Liver (tissue), 9 donors: ENCODE data around the gene CYSLTR2. TPM values are rescaled to one million over a fixed set of nuclear protein-coding genes. Genes with fewer than 3 reads are reported as not detected.

Source experiments
- DNase-seq: peaks from one replicate; pipeline ENCODE4 v3.0.0-alpha.2; 2017; ENCODE audit warnings: low spot score
- H3K27ac ChIP-seq, 2 donors: one replicate each; pipeline ENCODE4 v1.7.0; 2013; ENCODE audit warnings: inconsistent platforms in 2 of 2, low read length in 2 of 2, control low read depth in 1 of 2, low read depth in 1 of 2, mild to moderate bottlenecking in 1 of 2
- H3K27me3 ChIP-seq, 4 donors: one replicate each; pipeline versions ENCODE4 v1.6.1 to v1.7.0; 2013; ENCODE audit warnings: low read length in 3 of 4, inconsistent platforms in 1 of 4, mild to moderate bottlenecking in 1 of 4, moderate library complexity in 1 of 4; ENCODE audit not compliant: control insufficient read depth in 4 of 4, insufficient read depth in 4 of 4
- H3K36me3 ChIP-seq, 4 donors: one replicate each; pipeline versions ENCODE4 v1.6.1 to v1.7.0; 2013; ENCODE audit warnings: low read length in 3 of 4, mild to moderate bottlenecking in 3 of 4, low read depth in 1 of 4, moderate library complexity in 1 of 4; ENCODE audit not compliant: control insufficient read depth in 4 of 4, insufficient read depth in 3 of 4
- H3K4me1 ChIP-seq, 4 donors: one replicate each; pipeline versions ENCODE4 v1.6.1 to v1.7.0; 2013; ENCODE audit warnings: low read length in 3 of 4, mild to moderate bottlenecking in 3 of 4, moderate library complexity in 1 of 4; ENCODE audit not compliant: control insufficient read depth in 4 of 4, insufficient read depth in 4 of 4
- H3K4me3 ChIP-seq, 3 donors: one replicate each; pipeline versions ENCODE4 v1.6.1 to v1.7.0; 2013; ENCODE audit warnings: low read length in 3 of 3, control low read depth in 1 of 3, low read depth in 1 of 3, mild to moderate bottlenecking in 1 of 3
- H3K9ac ChIP-seq, 2 donors: one replicate each; pipeline ENCODE4 v1.7.0; 2013; ENCODE audit warnings: low read length in 2 of 2, mild to moderate bottlenecking in 2 of 2, moderate library complexity in 2 of 2, control low read depth in 1 of 2, low read depth in 1 of 2
- H3K9me3 ChIP-seq, 4 donors: one replicate each; pipeline versions ENCODE4 v1.6.1 to v1.7.0; 2013; ENCODE audit warnings: low read length in 3 of 4; ENCODE audit not compliant: control insufficient read depth in 4 of 4
- ATF3 ChIP-seq: IDR thresholded peaks from 2 replicates; pipeline ENCODE4 v1.6.1; 2016; ENCODE audit warnings: antibody characterized with exemption
- EGR1 ChIP-seq, 2 donors: IDR thresholded peaks; 2 replicates each; pipeline ENCODE4 v1.6.1; 2016 to 2018; ENCODE audit warnings: antibody characterized with exemption in 2 of 2, low read depth in 2 of 2
- FOXA1 ChIP-seq: IDR thresholded peaks from 2 replicates; pipeline ENCODE4 v1.6.1; 2016; ENCODE audit warnings: antibody characterized with exemption
- FOXA2 ChIP-seq: IDR thresholded peaks from 2 replicates; pipeline ENCODE4 v1.6.1; 2016; ENCODE audit warnings: antibody characterized with exemption
- HNF4A ChIP-seq, 2 donors: conservative IDR thresholded peaks; 2 replicates each; pipeline ENCODE4 v1.6.1; 2016; ENCODE audit warnings: antibody characterized with exemption in 2 of 2, mild to moderate bottlenecking in 2 of 2
- HNF4G ChIP-seq: IDR thresholded peaks from 2 replicates; pipeline ENCODE4 v1.6.1; 2016; ENCODE audit warnings: antibody characterized with exemption
- JUND ChIP-seq, 2 donors: IDR thresholded peaks; 2 replicates each; pipeline ENCODE4 v1.6.1; 2016; ENCODE audit warnings: antibody characterized with exemption in 2 of 2
- NR2F2 ChIP-seq: IDR thresholded peaks from 2 replicates; pipeline ENCODE4 v1.6.1; 2016; ENCODE audit warnings: antibody characterized with exemption
- RAD21 ChIP-seq, 2 donors: IDR thresholded peaks; 2 replicates each; pipeline ENCODE4 v1.6.1; 2016; ENCODE audit warnings: antibody characterized with exemption in 2 of 2, mild to moderate bottlenecking in 2 of 2
- RXRA ChIP-seq, 2 donors: IDR thresholded peaks; 2 replicates each; pipeline ENCODE4 v1.6.1; 2017 to 2018; ENCODE audit warnings: antibody characterized with exemption in 2 of 2, mild to moderate bottlenecking in 1 of 2
- SP1 ChIP-seq: IDR thresholded peaks from 2 replicates; pipeline ENCODE4 v1.6.1; 2018; ENCODE audit warnings: antibody characterized with exemption, mild to moderate bottlenecking
- TAF1 ChIP-seq: conservative IDR thresholded peaks from 2 replicates; pipeline ENCODE4 v1.6.1; 2016; ENCODE audit warnings: antibody characterized with exemption, mild to moderate bottlenecking
- YY1 ChIP-seq: IDR thresholded peaks from 2 replicates; pipeline ENCODE4 v1.6.1; 2016; ENCODE audit warnings: antibody characterized with exemption, mild to moderate bottlenecking
- ZBTB33 ChIP-seq: IDR thresholded peaks from 2 replicates; pipeline ENCODE4 v1.6.1; 2016; ENCODE audit warnings: antibody characterized with exemption
- WGBS: extraction: QIAGEN DNeasy Blood & Tissue Kit; methylation state at CpG from one replicate; pipeline ENCODE4 v1.1.7; 2013; 5-methylcytosine and 5-hydroxymethylcytosine counted together
- polyA plus RNA-seq, 2 donors: library from polyadenylated mRNA; stranded (reverse) in 1 of 2; unstranded in 1 of 2; fragments of 200-250 nt in 1 of 2; fragments of >200 nt in 1 of 2; fragmentation: Nextera tagmentation in 1 of 2; extraction: Ambion mirVana in 1 of 2; gene quantifications; one replicate each; pipeline versions ENCODE4 v1.2.1 to v1.2.3, GENCODE V29; 2013 to 2015
- total RNA-seq, 2 donors: library from RNA; depleted of rRNA; stranded (reverse); fragments of >200 nt; gene quantifications; one replicate each; pipeline ENCODE4 v1.2.3, GENCODE V29; 2014
- TF ChIP-seq, protein P1 (sequence below): IDR thresholded peaks from 2 replicates; pipeline ENCODE4 v1.6.1; 2016; ENCODE audit warnings: antibody characterized with exemption, mild to moderate bottlenecking
- TF ChIP-seq, protein P2 (sequence below): IDR thresholded peaks from 2 replicates; pipeline ENCODE4 v1.6.1; 2016; ENCODE audit warnings: antibody characterized with exemption
- donor health status: healthy.
- donor health status: healthy.
- donor health status: healthy.
- donor health status: healthy.
- donor health status: healthy.

CYSLTR2 gene
- total and polyA plus RNA-seq, 4 donors = 0.07 to 0.37 (median 0.15) TPM

DNA sequence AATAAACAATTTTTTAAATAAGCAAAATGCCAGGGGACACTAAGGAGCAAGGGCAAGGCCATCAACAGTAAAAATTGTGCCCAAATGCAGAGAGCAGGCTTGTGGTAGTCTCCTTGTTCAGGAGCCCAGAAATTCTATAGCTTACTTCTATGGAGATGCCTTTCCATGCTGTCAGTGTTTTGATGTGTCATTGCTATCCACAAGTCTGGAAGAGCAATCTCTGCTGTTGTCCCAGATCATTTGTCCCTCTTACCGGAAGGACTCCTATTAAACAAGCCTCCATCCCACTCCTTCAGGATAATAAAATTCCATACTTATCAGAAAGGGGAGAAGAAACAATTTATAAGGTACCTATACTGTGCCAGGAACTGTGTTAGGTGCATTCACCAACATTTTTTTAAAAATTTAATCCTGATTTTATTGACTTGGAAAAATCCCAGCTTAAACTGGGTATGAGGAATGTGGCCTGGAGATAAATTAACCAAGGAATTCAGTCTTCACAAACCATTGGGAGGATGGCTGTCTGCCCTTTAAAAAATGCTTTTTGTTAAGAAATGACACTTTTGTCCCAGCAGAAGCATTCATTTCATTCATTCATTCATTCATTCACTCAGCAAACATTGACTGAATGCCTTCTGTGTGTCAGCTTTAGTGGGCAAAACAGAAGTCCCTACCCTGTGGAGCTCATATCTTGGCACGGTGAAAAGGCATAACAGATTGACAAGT is 26.8 kb upstream of the CYSLTR2 start:
- H3K27ac ChIP-seq = no peak overlapping the region

GRCh38 chr13:48629277-48629676 is 24.5 kb upstream of the CYSLTR2 start:
- no peak overlapping the region for H3K4me3 ChIP-seq
- no peak overlapping the region for H3K27ac ChIP-seq
- WGBS = 54% methylated on average over 4 of the region's 4 CpGs
- DNase-seq = no peak
- no peaks in the 10 kb centered on the region for H3K27me3 ChIP-seq
- no peaks in the 10 kb centered on the region for H3K9me3 ChIP-seq
- no peaks in the 10 kb centered on the region for H3K36me3 ChIP-seq
- no peak overlapping the region for H3K9ac ChIP-seq
- peaks cover 2 to 16% (median 10%) of the 10 kb centered on the region in 4 donors for H3K4me1 ChIP-seq
- TF ChIP-seq ATF3 (no peak), FOXA1 (no peak), EGR1 (IDR thresholded peaks at IDR 0.05; ENCODE audit: low read depth in 2 of 2) (no peak), TAF1 (no peak), HNF4A (conservative IDR thresholded peaks at IDR 0.05) (no peak), RAD21 (IDR thresholded peaks at IDR 0.05) (no peak), JUND (IDR thresholded peaks at IDR 0.05) (no peak), RXRA (IDR thresholded peaks at IDR 0.05) (no peak), YY1 (no peak), FOXA2 (no peak), NR2F2 (no peak)
- TF ChIP-seq, protein P1, sequence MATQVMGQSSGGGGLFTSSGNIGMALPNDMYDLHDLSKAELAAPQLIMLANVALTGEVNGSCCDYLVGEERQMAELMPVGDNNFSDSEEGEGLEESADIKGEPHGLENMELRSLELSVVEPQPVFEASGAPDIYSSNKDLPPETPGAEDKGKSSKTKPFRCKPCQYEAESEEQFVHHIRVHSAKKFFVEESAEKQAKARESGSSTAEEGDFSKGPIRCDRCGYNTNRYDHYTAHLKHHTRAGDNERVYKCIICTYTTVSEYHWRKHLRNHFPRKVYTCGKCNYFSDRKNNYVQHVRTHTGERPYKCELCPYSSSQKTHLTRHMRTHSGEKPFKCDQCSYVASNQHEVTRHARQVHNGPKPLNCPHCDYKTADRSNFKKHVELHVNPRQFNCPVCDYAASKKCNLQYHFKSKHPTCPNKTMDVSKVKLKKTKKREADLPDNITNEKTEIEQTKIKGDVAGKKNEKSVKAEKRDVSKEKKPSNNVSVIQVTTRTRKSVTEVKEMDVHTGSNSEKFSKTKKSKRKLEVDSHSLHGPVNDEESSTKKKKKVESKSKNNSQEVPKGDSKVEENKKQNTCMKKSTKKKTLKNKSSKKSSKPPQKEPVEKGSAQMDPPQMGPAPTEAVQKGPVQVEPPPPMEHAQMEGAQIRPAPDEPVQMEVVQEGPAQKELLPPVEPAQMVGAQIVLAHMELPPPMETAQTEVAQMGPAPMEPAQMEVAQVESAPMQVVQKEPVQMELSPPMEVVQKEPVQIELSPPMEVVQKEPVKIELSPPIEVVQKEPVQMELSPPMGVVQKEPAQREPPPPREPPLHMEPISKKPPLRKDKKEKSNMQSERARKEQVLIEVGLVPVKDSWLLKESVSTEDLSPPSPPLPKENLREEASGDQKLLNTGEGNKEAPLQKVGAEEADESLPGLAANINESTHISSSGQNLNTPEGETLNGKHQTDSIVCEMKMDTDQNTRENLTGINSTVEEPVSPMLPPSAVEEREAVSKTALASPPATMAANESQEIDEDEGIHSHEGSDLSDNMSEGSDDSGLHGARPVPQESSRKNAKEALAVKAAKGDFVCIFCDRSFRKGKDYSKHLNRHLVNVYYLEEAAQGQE = no peak
- TF ChIP-seq, protein P2, sequence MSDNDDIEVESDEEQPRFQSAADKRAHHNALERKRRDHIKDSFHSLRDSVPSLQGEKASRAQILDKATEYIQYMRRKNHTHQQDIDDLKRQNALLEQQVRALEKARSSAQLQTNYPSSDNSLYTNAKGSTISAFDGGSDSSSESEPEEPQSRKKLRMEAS = no peak

More for the DNA sequence above, 26.8 kb upstream of the CYSLTR2 start:
- 87% methylated on average over 2 of the region's 2 CpGs for WGBS
- no peaks in the 10 kb centered on the region for H3K9me3 ChIP-seq
- DNase-seq = no peak
- no peaks in the 10 kb centered on the region for H3K36me3 ChIP-seq
- no peaks in the 10 kb centered on the region for H3K27me3 ChIP-seq
- TF ChIP-seq RXRA (IDR thresholded peaks at IDR 0.05) (no peak), FOXA1 (no peak), JUND (IDR thresholded peaks at IDR 0.05) (no peak), TAF1 (no peak), SP1 (no peak), ZBTB33 (no peak), NR2F2 (no peak), EGR1 (IDR thresholded peaks at IDR 0.05; ENCODE audit: low read depth in 2 of 2) (no peak), YY1 (no peak), FOXA2 (no peak), HNF4G (no peak), ATF3 (no peak)
- TF ChIP-seq, protein P1 = no peak
- H3K4me3 ChIP-seq = no peak overlapping the region
- no peak overlapping the region for H3K9ac ChIP-seq
- H3K4me1 ChIP-seq = peaks cover 2 to 16% (median 10%) of the 10 kb centered on the region in 4 donors
